Endothelial cell of umbilical vein (primary cell): ENCODE data around the gene C22orf39. TPM values are rescaled to one million over a fixed set of nuclear protein-coding genes. Genes with fewer than 3 reads are reported as not detected.

Source experiments
- BruUV-seq: library from RNA; stranded (reverse); fragments of 400-500 nt; replicated peaks from 2 replicates; lab custom pipeline; 2021; lab: Mats Ljungman, UMichigan
- CTCF ChIA-PET: fragments of 300-600, 350-600 bp; sonication (Branson Sonifier 250); formaldehyde crosslinking; loops from one replicate; lab custom pipeline; 2021; ENCODE audit warnings: antibody characterized with exemption, inconsistent platforms; lab: Charles Lee
- POLR2A ChIA-PET: fragments of 300-600, 350-600 bp; sonication (Branson Sonifier 250); formaldehyde crosslinking; loops from one replicate; lab custom pipeline; 2021; ENCODE audit warnings: antibody characterized with exemption, inconsistent platforms; lab: Charles Lee
- DNase-seq: peaks from one replicate; pipeline ENCODE4 v3.0.0-alpha.2; 2011; ENCODE audit warnings: low read depth, low spot score
- FAIRE-seq: peaks from 2 replicates; lab custom pipeline; 2011; peaks lifted over from hg19 to GRCh38; lab: Jason Lieb, UNC
- H2AFZ ChIP-seq: 2 replicates; pipeline ENCODE4 v1.6.0; 2012; ENCODE audit warnings: low read depth, low read length, control low read depth, inconsistent platforms
- H3K27ac ChIP-seq: 2 replicates; pipeline ENCODE4 v1.5.1; 2011; ENCODE audit warnings: low read depth, mild to moderate bottlenecking, control low read depth, low read length, moderate library complexity; ENCODE audit not compliant: insufficient read depth
- H3K27me3 ChIP-seq, 2 experiments: 2 replicates each; pipeline versions ENCODE4 v1.6.0 to v1.6.1; 2011; ENCODE audit warnings: low read length in 2 of 2, mixed read lengths in 1 of 2; ENCODE audit not compliant: control insufficient read depth in 2 of 2, insufficient read depth in 2 of 2
- H3K36me3 ChIP-seq, 2 experiments: 2 replicates in 1 of 2; 3 replicates in 1 of 2; pipeline ENCODE4 v1.5.1; 2011; ENCODE audit warnings: low read length in 2 of 2, mild to moderate bottlenecking in 1 of 2, moderate library complexity in 1 of 2; ENCODE audit not compliant: control insufficient read depth in 2 of 2, insufficient read depth in 2 of 2; ENCODE audit errors: extremely low read depth in 1 of 2
- H3K4me1 ChIP-seq: 3 replicates; pipeline ENCODE4 v1.5.1; 2011; ENCODE audit warnings: mild to moderate bottlenecking, low read length; ENCODE audit not compliant: control insufficient read depth, insufficient read depth; ENCODE audit errors: extremely low read depth
- H3K4me2 ChIP-seq: 2 replicates; pipeline ENCODE4 v1.6.1; 2011; ENCODE audit warnings: low read length, control low read depth, mixed read lengths; ENCODE audit not compliant: insufficient read depth
- H3K4me3 ChIP-seq, 3 experiments: fragments of 200-600 bp in 1 of 3; sonication (generic), shearing (Covaris generic) in 1 of 3; replicated peaks in 1 of 3; 2 replicates each; pipeline ENCODE4 v1.5.1; 2011 to 2016; ENCODE audit warnings: control low read depth in 3 of 3, low read length in 3 of 3, mild to moderate bottlenecking in 2 of 3, inconsistent platforms in 1 of 3, low read depth in 1 of 3, moderate library complexity in 1 of 3; ENCODE audit not compliant: insufficient read depth in 1 of 3
- H3K79me2 ChIP-seq: 2 replicates; pipeline ENCODE4 v1.6.0; 2012; ENCODE audit warnings: low read length, inconsistent platforms; ENCODE audit not compliant: control insufficient read depth, insufficient read depth
- H3K9ac ChIP-seq: replicated peaks from 2 replicates; pipeline ENCODE3; 2011; ENCODE audit warnings: low read length, control low read depth; ENCODE audit not compliant: insufficient read depth; ENCODE audit errors: extremely low read depth
- H3K9me1 ChIP-seq: replicated peaks from 3 replicates; pipeline ENCODE4 v1.6.0; 2011; ENCODE audit warnings: mild to moderate bottlenecking, low read length; ENCODE audit not compliant: control insufficient read depth, insufficient read depth; ENCODE audit errors: extremely low read depth
- H3K9me3 ChIP-seq: replicated peaks from 2 replicates; pipeline ENCODE4 v1.5.1; 2012; ENCODE audit warnings: low read length, inconsistent platforms; ENCODE audit not compliant: control insufficient read depth, insufficient read depth
- H4K20me1 ChIP-seq: replicated peaks from 2 replicates; pipeline ENCODE3; 2011; ENCODE audit warnings: mild to moderate bottlenecking, low read length; ENCODE audit not compliant: control insufficient read depth, insufficient read depth; ENCODE audit errors: extremely low read depth
- CTCF ChIP-seq, 2 donors: IDR thresholded peaks; 1 replicate in 1 of 2; 2 replicates in 1 of 2; pipeline ENCODE4 v1.5.1; 2011; ENCODE audit warnings: low read length in 2 of 2, mild to moderate bottlenecking in 2 of 2, moderate library complexity in 2 of 2, control low read depth in 1 of 2, inconsistent platforms in 1 of 2, low read depth in 1 of 2; ENCODE audit not compliant: insufficient read depth in 1 of 2; ENCODE audit errors: extremely low read depth in 1 of 2
- EZH2 ChIP-seq: IDR thresholded peaks from 2 replicates; pipeline ENCODE4 v1.6.1; 2012; ENCODE audit warnings: borderline replicate concordance, low read depth, mild to moderate bottlenecking, moderate library complexity, low read length, inconsistent platforms; ENCODE audit not compliant: severe bottlenecking
- FOS ChIP-seq: IDR thresholded peaks from 2 replicates; pipeline ENCODE4 v1.6.1; 2011; ENCODE audit warnings: mild to moderate bottlenecking, low read length, moderate library complexity, borderline replicate concordance; ENCODE audit not compliant: insufficient read depth
- GATA2 ChIP-seq: IDR thresholded peaks from 2 replicates; pipeline ENCODE4 v1.7.0; 2011; ENCODE audit warnings: low read depth, mild to moderate bottlenecking, moderate library complexity, mixed read lengths, low read length; ENCODE audit not compliant: insufficient read length, insufficient read depth
- JUN ChIP-seq: IDR thresholded peaks from 2 replicates; pipeline ENCODE4 v1.6.1; 2011; ENCODE audit warnings: borderline replicate concordance, low read depth; ENCODE audit not compliant: insufficient read length, insufficient read depth
- MAX ChIP-seq: IDR thresholded peaks from 2 replicates; pipeline ENCODE4 v1.6.1; 2011; ENCODE audit not compliant: insufficient read depth, insufficient read length
- MYC ChIP-seq: IDR thresholded peaks from one replicate; pipeline ENCODE4 v1.6.1; 2011; ENCODE audit warnings: mild to moderate bottlenecking, low read depth, low read length
- POLR2A ChIP-seq: IDR thresholded peaks from 2 replicates; pipeline ENCODE4 v1.6.1; 2012; ENCODE audit warnings: low read depth, mild to moderate bottlenecking, control low read depth, low read length
- POLR2AphosphoS5 ChIP-seq: IDR thresholded peaks from 2 replicates; pipeline ENCODE4 v1.6.1; 2012; ENCODE audit warnings: low read depth, mild to moderate bottlenecking, control low read depth, low read length, moderate library complexity; ENCODE audit not compliant: insufficient read depth
- dilution Hi-C: fragments of 300-500 bp; cut with MboI; formaldehyde crosslinking; loops from one replicate; pipeline ENCODE4 v1.15.0; 2019; ENCODE audit warnings: low sequenced_read_pairs; ENCODE audit not compliant: extremely low pct_ligation_motif_present
- intact Hi-C: fragments of 100-400 bp; cut with micrococcal nuclease; formaldehyde crosslinking; loops from one replicate; pipeline ENCODE4 v1.10.0; 2022
- polyA plus RNA-seq, 4 experiments: library from polyadenylated mRNA; depleted of rRNA in 3 of 4; stranded (reverse) in 3 of 4; unstranded in 1 of 4; fragments of >200 nt; gene quantifications; 2 replicates each; pipeline versions ENCODE4 v1.2.1 to v1.2.3, GENCODE V29; 2011 to 2012; ENCODE audit warnings: missing spikeins in 1 of 4
- total RNA-seq: library from RNA; stranded (reverse); gene quantifications from 2 replicates; pipeline ENCODE4 v1.2.3, GENCODE V29; 2021

The C22orf39 gene
- total and polyA plus RNA-seq, 2 donors (not counting 3 experiments of a cell fraction or from before 2014, with no cell fraction given): 26.1 to 28.0 TPM

- Histone ChIP-seq H3K4me1 (peaks cover 11% of the 10 kb centered on the region), H3K9ac (no peak overlapping the region), H3K27me3 (no peaks in the 10 kb centered on the region), H3K9me3 (no peaks in the 10 kb centered on the region), H4K20me1 (no peaks in the 10 kb centered on the region), H3K4me2 (no peak overlapping the region), H3K9me1 (no peaks in the 10 kb centered on the region), H3K79me2 (peaks cover 52% of the 10 kb centered on the region), H2AFZ (no peak overlapping the region), H3K27ac (no peak overlapping the region), H3K4me3 (no peak overlapping the region), H3K36me3 (peaks cover 33 to 48% of the 10 kb centered on the region in 2 experiments)
- intact Hi-C loops (loop anchor here (10.0 kb wide), 1 partner anchor 241 kb away; the partner anchor contains the start of gene SEPTIN5), dilution Hi-C loops (no loop called here)
- FAIRE-seq: no peak
- POLR2A ChIA-PET: no interaction called here
- TF ChIP-seq GATA2: no peak
- no peak for TF ChIP-seq EZH2
- no peak for TF ChIP-seq MYC
- no peak for TF ChIP-seq JUN
- no peak for TF ChIP-seq MAX
- no peak for TF ChIP-seq POLR2A
- TF ChIP-seq CTCF (IDR thresholded peaks at IDR 0.05; ENCODE audit: extremely low read depth in 1 of 2, insufficient read depth in 1 of 2, low read depth in 1 of 2, low read length in 2 of 2): no peak
- TF ChIP-seq POLR2AphosphoS5: no peak
- no peak for TF ChIP-seq FOS
- CTCF ChIA-PET: interaction anchor here (0.9 to 4.9 kb wide), 8 partner anchors 9 to 173 kb away, joined by 3 to 38 read pairs (median 6); no protein-coding TSS in a partner anchor
- DNase-seq: no peak
- BruUV-seq: no TSS peak
These were observed 26.1 kb upstream of the C22orf39 start for GRCh38 chr22:19473578-19473977.
